ENCODE measurements around the gene ASTN2.

Gene ASTN2

GRCh38 chr9:117444501-117444900 is 29.6 kb upstream of the ASTN2 start:
- no peaks in the 10 kb centered on the region for H3K27me3 ChIP-seq (ENCODE audit: insufficient read depth, low read length)
- no peak overlapping the region for H2AFZ ChIP-seq (ENCODE audit: low read length, unreplicated experiment)
- H3K27ac ChIP-seq (ENCODE audit: low read depth, low read length), result no peak overlapping the region

GRCh38 chr9:117437283-117437682 is 22.4 kb upstream of the ASTN2 start:
- H3K36me3 ChIP-seq (ENCODE audit: insufficient read depth, low read length), result no peaks in the 10 kb centered on the region
- H3K4me1 ChIP-seq (ENCODE audit: control insufficient read depth, insufficient read depth, low read length, unreplicated experiment), result no peaks in the 10 kb centered on the region
- H3K27ac ChIP-seq (ENCODE audit: low read depth, low read length), result no peak overlapping the region
- H3K27me3 ChIP-seq (ENCODE audit: insufficient read depth, low read length), result no peaks in the 10 kb centered on the region
- no peak overlapping the region for H3K4me3 ChIP-seq (ENCODE audit: low read depth, low read length)
- no peak overlapping the region for H2AFZ ChIP-seq (ENCODE audit: low read length, unreplicated experiment)
- no peaks in the 10 kb centered on the region for H3K79me2 ChIP-seq (ENCODE audit: control insufficient read depth, insufficient read depth, low read length, unreplicated experiment)

More at GRCh38 chr9:117444501-117444900, 29.6 kb upstream of the ASTN2 start:
- H3K4me3 ChIP-seq (ENCODE audit: low read depth, low read length), result no peak overlapping the region
- H3K79me2 ChIP-seq (ENCODE audit: control insufficient read depth, insufficient read depth, low read length, unreplicated experiment), result no peaks in the 10 kb centered on the region
- H3K4me1 ChIP-seq (ENCODE audit: control insufficient read depth, insufficient read depth, low read length, unreplicated experiment), result no peaks in the 10 kb centered on the region
- H3K36me3 ChIP-seq (ENCODE audit: insufficient read depth, low read length), result no peaks in the 10 kb centered on the region

- no peaks in the 10 kb centered on the region for H3K79me2 ChIP-seq (ENCODE audit: control insufficient read depth, insufficient read depth, low read length, unreplicated experiment)
- H2AFZ ChIP-seq (ENCODE audit: low read length, unreplicated experiment), result no peak overlapping the region
- H3K4me3 ChIP-seq (ENCODE audit: low read depth, low read length), result no peak overlapping the region
- H3K4me1 ChIP-seq (ENCODE audit: control insufficient read depth, insufficient read depth, low read length, unreplicated experiment), result no peaks in the 10 kb centered on the region
- H3K36me3 ChIP-seq (ENCODE audit: insufficient read depth, low read length), result no peaks in the 10 kb centered on the region
- no peaks in the 10 kb centered on the region for H3K27me3 ChIP-seq (ENCODE audit: insufficient read depth, low read length)
- H3K27ac ChIP-seq (ENCODE audit: low read depth, low read length), result no peak overlapping the region
These were observed 20.9 kb upstream of the ASTN2 start for GRCh38 chr9:117435630-117436261.

- H3K36me3 ChIP-seq (ENCODE audit: insufficient read depth, low read length), result no peaks in the 10 kb centered on the region
- no peaks in the 10 kb centered on the region for H3K79me2 ChIP-seq (ENCODE audit: control insufficient read depth, insufficient read depth, low read length, unreplicated experiment)
- H3K4me3 ChIP-seq (ENCODE audit: low read depth, low read length), result no peak overlapping the region
- H3K27ac ChIP-seq (ENCODE audit: low read depth, low read length), result no peak overlapping the region
- H2AFZ ChIP-seq (ENCODE audit: low read length, unreplicated experiment), result no peak overlapping the region
- H3K4me1 ChIP-seq (ENCODE audit: control insufficient read depth, insufficient read depth, low read length, unreplicated experiment), result no peaks in the 10 kb centered on the region
- no peaks in the 10 kb centered on the region for H3K27me3 ChIP-seq (ENCODE audit: insufficient read depth, low read length)
These were observed 19.7 kb upstream of the ASTN2 start for GRCh38 chr9:117434566-117434965.

- Histone ChIP-seq H3K4me3 (ENCODE audit: low read depth, low read length) (no peak overlapping the region), H3K27ac (ENCODE audit: low read depth, low read length) (no peak overlapping the region), H3K36me3 (ENCODE audit: insufficient read depth, low read length) (no peaks in the 10 kb centered on the region), H3K4me1 (ENCODE audit: control insufficient read depth, insufficient read depth, low read length, unreplicated experiment) (no peaks in the 10 kb centered on the region), H2AFZ (ENCODE audit: low read length, unreplicated experiment) (no peak overlapping the region), H3K79me2 (ENCODE audit: control insufficient read depth, insufficient read depth, low read length, unreplicated experiment) (no peaks in the 10 kb centered on the region), H3K27me3 (ENCODE audit: insufficient read depth, low read length) (no peaks in the 10 kb centered on the region)
These were observed 16.0 kb upstream of the ASTN2 start for GRCh38 chr9:117430813-117431212.

- Histone ChIP-seq H2AFZ (ENCODE audit: low read length, unreplicated experiment) (no peak overlapping the region), H3K4me1 (ENCODE audit: control insufficient read depth, insufficient read depth, low read length, unreplicated experiment) (no peaks in the 10 kb centered on the region)
These were observed 12.6 kb upstream of the ASTN2 start for GRCh38 chr9:117427357-117427913.

GRCh38 chr9:117425566-117425965 is 10.7 kb upstream of the ASTN2 start:
- no peak overlapping the region for H2AFZ ChIP-seq (ENCODE audit: low read length, unreplicated experiment)
- H3K27ac ChIP-seq (ENCODE audit: low read depth, low read length), result no peak overlapping the region
- no peaks in the 10 kb centered on the region for H3K36me3 ChIP-seq (ENCODE audit: insufficient read depth, low read length)
- H3K4me1 ChIP-seq (ENCODE audit: control insufficient read depth, insufficient read depth, low read length, unreplicated experiment), result no peaks in the 10 kb centered on the region
- no peaks in the 10 kb centered on the region for H3K79me2 ChIP-seq (ENCODE audit: control insufficient read depth, insufficient read depth, low read length, unreplicated experiment)
- no peaks in the 10 kb centered on the region for H3K27me3 ChIP-seq (ENCODE audit: insufficient read depth, low read length)
- H3K4me3 ChIP-seq (ENCODE audit: low read depth, low read length), result no peak overlapping the region

More at GRCh38 chr9:117427357-117427913, 12.6 kb upstream of the ASTN2 start:
- Histone ChIP-seq H3K79me2 (ENCODE audit: control insufficient read depth, insufficient read depth, low read length, unreplicated experiment) (no peaks in the 10 kb centered on the region), H3K36me3 (ENCODE audit: insufficient read depth, low read length) (no peaks in the 10 kb centered on the region), H3K27me3 (ENCODE audit: insufficient read depth, low read length) (no peaks in the 10 kb centered on the region), H3K4me3 (ENCODE audit: low read depth, low read length) (no peak overlapping the region), H3K27ac (ENCODE audit: low read depth, low read length) (no peak overlapping the region)

- Histone ChIP-seq H3K79me2 (ENCODE audit: control insufficient read depth, insufficient read depth, low read length, unreplicated experiment) (no peaks in the 10 kb centered on the region), H3K4me1 (ENCODE audit: control insufficient read depth, insufficient read depth, low read length, unreplicated experiment) (no peaks in the 10 kb centered on the region), H3K27me3 (ENCODE audit: insufficient read depth, low read length) (peaks cover 5% of the 10 kb centered on the region), H2AFZ (ENCODE audit: low read length, unreplicated experiment) (no peak overlapping the region), H3K27ac (ENCODE audit: low read depth, low read length) (no peak overlapping the region), H3K4me3 (ENCODE audit: low read depth, low read length) (no peak overlapping the region), H3K36me3 (ENCODE audit: insufficient read depth, low read length) (no peaks in the 10 kb centered on the region)
These were observed 9.4 kb upstream of the ASTN2 start for GRCh38 chr9:117424291-117424690.

- Histone ChIP-seq H3K4me1 (ENCODE audit: control insufficient read depth, insufficient read depth, low read length, unreplicated experiment) (no peaks in the 10 kb centered on the region), H3K36me3 (ENCODE audit: insufficient read depth, low read length) (no peaks in the 10 kb centered on the region), H3K27me3 (ENCODE audit: insufficient read depth, low read length) (peaks cover 43% of the 10 kb centered on the region), H3K4me3 (ENCODE audit: low read depth, low read length) (no peak overlapping the region), H3K27ac (ENCODE audit: low read depth, low read length) (no peak overlapping the region), H2AFZ (ENCODE audit: low read length, unreplicated experiment) (no peak overlapping the region), H3K79me2 (ENCODE audit: control insufficient read depth, insufficient read depth, low read length, unreplicated experiment) (no peaks in the 10 kb centered on the region)
These were observed 3.3 kb upstream of the ASTN2 start for GRCh38 chr9:117418111-117418510.

- Histone ChIP-seq H2AFZ (ENCODE audit: low read length, unreplicated experiment) (no peak overlapping the region), H3K4me1 (ENCODE audit: control insufficient read depth, insufficient read depth, low read length, unreplicated experiment) (no peaks in the 10 kb centered on the region), H3K27me3 (ENCODE audit: insufficient read depth, low read length) (peaks cover 53% of the 10 kb centered on the region), H3K4me3 (ENCODE audit: low read depth, low read length) (no peak overlapping the region), H3K27ac (ENCODE audit: low read depth, low read length) (no peak overlapping the region), H3K79me2 (ENCODE audit: control insufficient read depth, insufficient read depth, low read length, unreplicated experiment) (no peaks in the 10 kb centered on the region), H3K36me3 (ENCODE audit: insufficient read depth, low read length) (no peaks in the 10 kb centered on the region)
These were observed 2.0 kb upstream of the ASTN2 start for GRCh38 chr9:117416856-117417255.

- H2AFZ ChIP-seq (ENCODE audit: low read length, unreplicated experiment), result no peak overlapping the region
- no peaks in the 10 kb centered on the region for H3K4me1 ChIP-seq (ENCODE audit: control insufficient read depth, insufficient read depth, low read length, unreplicated experiment)
- H3K27me3 ChIP-seq (ENCODE audit: insufficient read depth, low read length), result peaks cover 58% of the 10 kb centered on the region
- H3K36me3 ChIP-seq (ENCODE audit: insufficient read depth, low read length), result no peaks in the 10 kb centered on the region
- H3K79me2 ChIP-seq (ENCODE audit: control insufficient read depth, insufficient read depth, low read length, unreplicated experiment), result no peaks in the 10 kb centered on the region
- no peak overlapping the region for H3K4me3 ChIP-seq (ENCODE audit: low read depth, low read length)
- H3K27ac ChIP-seq (ENCODE audit: low read depth, low read length), result no peak overlapping the region
These were observed 579 bp upstream of the ASTN2 start for GRCh38 chr9:117415358-117415914.
